BLaER1 (cell line): Measurements from ENCODE around the gene SP110.
"Not testable (repeated sequence)": the region's sequence is repeated elsewhere in the genome, so short reads cannot be mapped to it uniquely, and the experiment has no call there.

Source experiments
- H3K27ac ChIP-seq: shearing (Covaris generic); formaldehyde crosslinking; 2 replicates; pipeline ENCODE4 v1.8.1; 2022
- H3K27me3 ChIP-seq: shearing (Covaris generic); formaldehyde crosslinking; 2 replicates; pipeline ENCODE4 v1.8.1; 2022
- H3K36me3 ChIP-seq: shearing (Covaris generic); formaldehyde crosslinking; 2 replicates; pipeline ENCODE4 v1.8.1; 2022
- H3K4me1 ChIP-seq: shearing (Covaris generic); formaldehyde crosslinking; 2 replicates; pipeline ENCODE4 v1.8.1; 2022
- H3K4me2 ChIP-seq: shearing (Covaris generic); formaldehyde crosslinking; 2 replicates; pipeline ENCODE4 v1.8.1; 2022
- H3K4me3 ChIP-seq: shearing (Covaris generic); formaldehyde crosslinking; 2 replicates; pipeline ENCODE4 v1.8.1; 2022
- H3K9ac ChIP-seq: shearing (Covaris generic); formaldehyde crosslinking; 2 replicates; pipeline ENCODE4 v1.8.1; 2022
- H3K9me3 ChIP-seq: shearing (Covaris generic); formaldehyde crosslinking; 2 replicates; pipeline ENCODE4 v1.8.1; 2022
- H4K20me1 ChIP-seq: shearing (Covaris generic); formaldehyde crosslinking; 2 replicates; pipeline ENCODE4 v1.8.1; 2022
- Cebpa-rat ChIP-seq: shearing (Covaris generic); IDR thresholded peaks from 2 replicates; pipeline ENCODE4 v1.8.1; 2022

The SP110 gene

GRCh38 chr2:230226051-230226551, 6.3 kb upstream of the SP110 start:
- Histone ChIP-seq H3K9ac (no peak overlapping the region), H3K4me1 (peaks cover 7% of the 10 kb centered on the region), H3K27ac (no peak overlapping the region), H3K4me2 (no peak overlapping the region), H4K20me1 (no peaks in the 10 kb centered on the region), H3K9me3 (peaks cover 14% of the 10 kb centered on the region), H3K36me3 (no peaks in the 10 kb centered on the region), H3K27me3 (no peaks in the 10 kb centered on the region), H3K4me3 (no peak overlapping the region)
- no peak for TF ChIP-seq Cebpa-rat

GRCh38 chr2:230225486-230225885, 5.7 kb upstream of the SP110 start, which contains the start of gene SP140:
Gene SP140 (plus strand): TSS chr2:230225736. CDS start chr2:230225845, 109 bp downstream.
- Histone ChIP-seq H3K36me3 (no peaks in the 10 kb centered on the region), H3K4me2 (no peak within 1 kb of the TSS), H4K20me1 (no peaks in the 10 kb centered on the region), H3K4me3 (no peak within 1 kb of the TSS), H3K4me1 (peaks cover 9% of the 10 kb centered on the region), H3K9ac (no peak within 1 kb of the TSS), H3K9me3 (peaks cover 7% of the 10 kb centered on the region), H3K27ac (no peak within 1 kb of the TSS), H3K27me3 (no peaks in the 10 kb centered on the region)
- no peak for TF ChIP-seq Cebpa-rat

- no peak overlapping the region for H3K4me2 ChIP-seq
- H3K4me3 ChIP-seq = no peak overlapping the region
These were observed 4.7 kb upstream of the SP110 start for GRCh38 chr2:230224458-230224857.

GRCh38 chr2:230222829-230223228, 3.0 kb upstream of the SP110 start:
- not testable (repeated sequence) for H3K9ac ChIP-seq, H3K27ac ChIP-seq, H3K4me2 ChIP-seq, H3K27me3 ChIP-seq, H3K9me3 ChIP-seq, H3K4me3 ChIP-seq, H4K20me1 ChIP-seq, H3K36me3 ChIP-seq
- H3K4me1 ChIP-seq = peaks cover 30% of the 10 kb centered on the region

More at GRCh38 chr2:230224458-230224857, 4.7 kb upstream of the SP110 start:
- no peaks in the 10 kb centered on the region for H3K9me3 ChIP-seq
- no peak for TF ChIP-seq Cebpa-rat
- H3K27me3 ChIP-seq = no peaks in the 10 kb centered on the region
- no peak overlapping the region for H3K9ac ChIP-seq
- H3K36me3 ChIP-seq = no peaks in the 10 kb centered on the region
- peaks cover 14% of the 10 kb centered on the region for H3K4me1 ChIP-seq
- no peaks in the 10 kb centered on the region for H4K20me1 ChIP-seq
- no peak overlapping the region for H3K27ac ChIP-seq

GRCh38 chr2:230221493-230221892, 1.7 kb upstream of the SP110 start:
- Histone ChIP-seq H3K9ac (no peak overlapping the region), H3K4me3 (no peak overlapping the region), H3K27ac (no peak overlapping the region), H4K20me1 (no peaks in the 10 kb centered on the region), H3K4me1 (peaks cover 36% of the 10 kb centered on the region), H3K4me2 (peak overlapping the region; percentile 2; the same call in 1 of the 2 replicates), H3K9me3 (no peaks in the 10 kb centered on the region), H3K36me3 (peaks cover 9% of the 10 kb centered on the region), H3K27me3 (no peaks in the 10 kb centered on the region)
- TF ChIP-seq Cebpa-rat = no peak

GRCh38 chr2:230220347-230220969, 674 bp upstream of the SP110 start:
- no peak for TF ChIP-seq Cebpa-rat
- Histone ChIP-seq H3K9ac (peak overlapping the region; percentile 74), H3K4me1 (peaks cover 36% of the 10 kb centered on the region), H3K36me3 (peaks cover 19% of the 10 kb centered on the region), H3K9me3 (no peaks in the 10 kb centered on the region), H3K4me2 (peak overlapping the region; percentile 87), H3K4me3 (peak overlapping the region; percentile 73), H4K20me1 (no peaks in the 10 kb centered on the region), H3K27me3 (no peaks in the 10 kb centered on the region), H3K27ac (peak overlapping the region; percentile 80)

- no peak for TF ChIP-seq Cebpa-rat
- H3K9me3 ChIP-seq = no peaks in the 10 kb centered on the region
- no peak overlapping the region for H3K27ac ChIP-seq
- no peaks in the 10 kb centered on the region for H3K27me3 ChIP-seq
- no peak overlapping the region for H3K9ac ChIP-seq
- peak overlapping the region; percentile 87 for H3K4me2 ChIP-seq
- peak overlapping the region; percentile 73 for H3K4me3 ChIP-seq
- H4K20me1 ChIP-seq = no peaks in the 10 kb centered on the region
- H3K4me1 ChIP-seq = peaks cover 36% of the 10 kb centered on the region
- H3K36me3 ChIP-seq = peaks cover 40% of the 10 kb centered on the region
These were observed 1.4 kb downstream of the SP110 start for GRCh38 chr2:230218421-230218820.

- no peak overlapping the region for H3K9ac ChIP-seq
- peak overlapping the region; percentile 87; the same call in 1 of the 2 replicates for H3K4me2 ChIP-seq
These were observed 2.4 kb downstream of the SP110 start for GRCh38 chr2:230217424-230217823.

GRCh38 chr2:230216489-230216888, 3.3 kb downstream of the SP110 start:
- no peak overlapping the region for H3K27ac ChIP-seq
- H3K4me3 ChIP-seq = no peak overlapping the region
- H3K4me1 ChIP-seq = peaks cover 31% of the 10 kb centered on the region
- H3K9me3 ChIP-seq = no peaks in the 10 kb centered on the region
- no peaks in the 10 kb centered on the region for H4K20me1 ChIP-seq
- no peaks in the 10 kb centered on the region for H3K27me3 ChIP-seq
- H3K4me2 ChIP-seq = no peak overlapping the region
- H3K9ac ChIP-seq = no peak overlapping the region
- H3K36me3 ChIP-seq = peaks cover 59% of the 10 kb centered on the region
- TF ChIP-seq Cebpa-rat = no peak

More at GRCh38 chr2:230217424-230217823, 2.4 kb downstream of the SP110 start:
- Histone ChIP-seq H3K27me3 (no peaks in the 10 kb centered on the region), H3K9me3 (no peaks in the 10 kb centered on the region), H3K4me1 (peaks cover 36% of the 10 kb centered on the region), H3K27ac (no peak overlapping the region), H3K36me3 (peaks cover 50% of the 10 kb centered on the region), H3K4me3 (no peak overlapping the region), H4K20me1 (no peaks in the 10 kb centered on the region)
- TF ChIP-seq Cebpa-rat = no peak

- Histone ChIP-seq H3K4me3 (peak overlapping the region; percentile 26; the same call in 1 of the 2 replicates), H3K27me3 (no peaks in the 10 kb centered on the region)
These were observed 10.2 kb downstream of the SP110 start for GRCh38 chr2:230209422-230210051.

More at GRCh38 chr2:230209422-230210051, 10.2 kb downstream of the SP110 start:
- H3K27ac ChIP-seq = peak overlapping the region; percentile 69
- H3K36me3 ChIP-seq = peaks cover 87% of the 10 kb centered on the region
- H3K9ac ChIP-seq = peak overlapping the region; percentile 67
- H4K20me1 ChIP-seq = no peaks in the 10 kb centered on the region
- H3K4me2 ChIP-seq = peak overlapping the region; percentile 77
- no peaks in the 10 kb centered on the region for H3K9me3 ChIP-seq
- TF ChIP-seq Cebpa-rat = no peak
- peaks cover 43% of the 10 kb centered on the region for H3K4me1 ChIP-seq
